PFSK-1 (cell line): ENCODE measurements around the gene PGLYRP4.

Source experiments
- FOXP2 ChIP-seq: optimal IDR thresholded peaks from 2 replicates; pipeline ENCODE3; 2011; ENCODE audit warnings: borderline replicate concordance, control low read depth, inconsistent platforms; ENCODE audit not compliant: insufficient read depth; ENCODE audit errors: extremely low read length, extremely low read depth
- POLR2AphosphoS5 ChIP-seq: IDR thresholded peaks from 2 replicates; pipeline ENCODE4 v1.6.1; 2012; ENCODE audit warnings: low read depth, mild to moderate bottlenecking, control low read depth, low read length, moderate library complexity
- REST ChIP-seq, 2 experiments: IDR thresholded peaks; 2 replicates each; pipeline versions ENCODE4 v1.6.1 to v1.8.0; 2011 to 2012; ENCODE audit warnings: low read depth in 2 of 2, low read length in 2 of 2, control low read depth in 1 of 2, inconsistent platforms in 1 of 2, mild to moderate bottlenecking in 1 of 2, moderate library complexity in 1 of 2; ENCODE audit not compliant: insufficient read depth in 1 of 2
- SIN3A ChIP-seq: IDR thresholded peaks from 2 replicates; pipeline ENCODE4 v1.6.1; 2012; ENCODE audit warnings: mild to moderate bottlenecking, low read length, moderate library complexity, borderline replicate concordance; ENCODE audit not compliant: insufficient read depth
- TAF1 ChIP-seq: IDR thresholded peaks from 2 replicates; pipeline ENCODE4 v1.6.1; 2012; ENCODE audit warnings: low read length, control low read depth, borderline replicate concordance; ENCODE audit not compliant: insufficient read depth

GRCh38 chr1:153367090-153367489, 18.4 kb upstream of the PGLYRP4 start:
- TF ChIP-seq SIN3A: no peak
- no peak for TF ChIP-seq POLR2AphosphoS5
- TF ChIP-seq FOXP2: no peak
- no peak for TF ChIP-seq REST (IDR thresholded peaks at IDR 0.05; ENCODE audit: insufficient read depth in 1 of 2, low read depth in 2 of 2, low read length in 2 of 2)
- no peak for TF ChIP-seq TAF1
